A549 (cell line): ENCODE results near the gene MACROH2A2.

Experiments
- CTCF ChIP-seq: fragments of >200 bp; sonication (Bioruptor Twin); formaldehyde crosslinking; IDR thresholded peaks from 3 replicates; pipeline ENCODE4 v1.5.1; 2016
- KDM5A ChIP-seq: fragments of 200-600 bp; sonication (generic); IDR thresholded peaks from 2 replicates; pipeline ENCODE4 v1.6.1; 2016; ENCODE audit warnings: antibody characterized with exemption, mild to moderate bottlenecking
- RAD21 ChIP-seq, 2 experiments: fragments of >200 bp in 1 of 2; sonication (Bioruptor Twin) in 1 of 2; formaldehyde crosslinking in 1 of 2; IDR thresholded peaks in 1 of 2; conservative IDR thresholded peaks in 1 of 2; 2 replicates in 1 of 2; 3 replicates in 1 of 2; pipeline ENCODE4 v1.6.1; 2012 to 2018; ENCODE audit warnings: inconsistent platforms in 1 of 2

- no peak for TF ChIP-seq KDM5A
- no peak for TF ChIP-seq RAD21 (conservative IDR thresholded peaks at IDR 0.05 in 1 of 2, IDR thresholded peaks at IDR 0.05 in 1 of 2)
- TF ChIP-seq CTCF: no peak
These were observed 92.6 kb downstream of the MACROH2A2 start for GRCh38 chr10:70145166-70145665.
